Endothelial cell of umbilical vein (primary cell): ENCODE measurements around the gene PPP1R1C. TPM values are rescaled to one million over a fixed set of nuclear protein-coding genes. Genes with fewer than 3 reads are reported as not detected.

Experiments
- BruUV-seq: library from RNA; stranded (reverse); fragments of 400-500 nt; replicated peaks from 2 replicates; lab custom pipeline; 2021; lab: Mats Ljungman, UMichigan
- CTCF ChIA-PET: fragments of 300-600, 350-600 bp; sonication (Branson Sonifier 250); formaldehyde crosslinking; loops from one replicate; lab custom pipeline; 2021; ENCODE audit warnings: antibody characterized with exemption, inconsistent platforms; lab: Charles Lee
- POLR2A ChIA-PET: fragments of 300-600, 350-600 bp; sonication (Branson Sonifier 250); formaldehyde crosslinking; loops from one replicate; lab custom pipeline; 2021; ENCODE audit warnings: antibody characterized with exemption, inconsistent platforms; lab: Charles Lee
- DNase-seq: peaks from one replicate; pipeline ENCODE4 v3.0.0-alpha.2; 2011; ENCODE audit warnings: low read depth, low spot score
- FAIRE-seq: peaks from 2 replicates; lab custom pipeline; 2011; peaks lifted over from hg19 to GRCh38; lab: Jason Lieb, UNC
- H2AFZ ChIP-seq: 2 replicates; pipeline ENCODE4 v1.6.0; 2012; ENCODE audit warnings: low read depth, low read length, control low read depth, inconsistent platforms
- H3K27ac ChIP-seq: 2 replicates; pipeline ENCODE4 v1.5.1; 2011; ENCODE audit warnings: low read depth, mild to moderate bottlenecking, control low read depth, low read length, moderate library complexity; ENCODE audit not compliant: insufficient read depth
- H3K27me3 ChIP-seq, 2 experiments: 2 replicates each; pipeline versions ENCODE4 v1.6.0 to v1.6.1; 2011; ENCODE audit warnings: low read length in 2 of 2, mixed read lengths in 1 of 2; ENCODE audit not compliant: control insufficient read depth in 2 of 2, insufficient read depth in 2 of 2
- H3K36me3 ChIP-seq, 2 experiments: 2 replicates in 1 of 2; 3 replicates in 1 of 2; pipeline ENCODE4 v1.5.1; 2011; ENCODE audit warnings: low read length in 2 of 2, mild to moderate bottlenecking in 1 of 2, moderate library complexity in 1 of 2; ENCODE audit not compliant: control insufficient read depth in 2 of 2, insufficient read depth in 2 of 2; ENCODE audit errors: extremely low read depth in 1 of 2
- H3K4me1 ChIP-seq: 3 replicates; pipeline ENCODE4 v1.5.1; 2011; ENCODE audit warnings: mild to moderate bottlenecking, low read length; ENCODE audit not compliant: control insufficient read depth, insufficient read depth; ENCODE audit errors: extremely low read depth
- H3K4me2 ChIP-seq: 2 replicates; pipeline ENCODE4 v1.6.1; 2011; ENCODE audit warnings: low read length, control low read depth, mixed read lengths; ENCODE audit not compliant: insufficient read depth
- H3K4me3 ChIP-seq, 3 experiments: fragments of 200-600 bp in 1 of 3; sonication (generic), shearing (Covaris generic) in 1 of 3; replicated peaks in 1 of 3; 2 replicates each; pipeline ENCODE4 v1.5.1; 2011 to 2016; ENCODE audit warnings: control low read depth in 3 of 3, low read length in 3 of 3, mild to moderate bottlenecking in 2 of 3, inconsistent platforms in 1 of 3, low read depth in 1 of 3, moderate library complexity in 1 of 3; ENCODE audit not compliant: insufficient read depth in 1 of 3
- H3K79me2 ChIP-seq: 2 replicates; pipeline ENCODE4 v1.6.0; 2012; ENCODE audit warnings: low read length, inconsistent platforms; ENCODE audit not compliant: control insufficient read depth, insufficient read depth
- H3K9ac ChIP-seq: replicated peaks from 2 replicates; pipeline ENCODE3; 2011; ENCODE audit warnings: low read length, control low read depth; ENCODE audit not compliant: insufficient read depth; ENCODE audit errors: extremely low read depth
- H3K9me1 ChIP-seq: replicated peaks from 3 replicates; pipeline ENCODE4 v1.6.0; 2011; ENCODE audit warnings: mild to moderate bottlenecking, low read length; ENCODE audit not compliant: control insufficient read depth, insufficient read depth; ENCODE audit errors: extremely low read depth
- H3K9me3 ChIP-seq: replicated peaks from 2 replicates; pipeline ENCODE4 v1.5.1; 2012; ENCODE audit warnings: low read length, inconsistent platforms; ENCODE audit not compliant: control insufficient read depth, insufficient read depth
- H4K20me1 ChIP-seq: replicated peaks from 2 replicates; pipeline ENCODE3; 2011; ENCODE audit warnings: mild to moderate bottlenecking, low read length; ENCODE audit not compliant: control insufficient read depth, insufficient read depth; ENCODE audit errors: extremely low read depth
- EZH2 ChIP-seq: IDR thresholded peaks from 2 replicates; pipeline ENCODE4 v1.6.1; 2012; ENCODE audit warnings: borderline replicate concordance, low read depth, mild to moderate bottlenecking, moderate library complexity, low read length, inconsistent platforms; ENCODE audit not compliant: severe bottlenecking
- FOS ChIP-seq: IDR thresholded peaks from 2 replicates; pipeline ENCODE4 v1.6.1; 2011; ENCODE audit warnings: mild to moderate bottlenecking, low read length, moderate library complexity, borderline replicate concordance; ENCODE audit not compliant: insufficient read depth
- GATA2 ChIP-seq: IDR thresholded peaks from 2 replicates; pipeline ENCODE4 v1.7.0; 2011; ENCODE audit warnings: low read depth, mild to moderate bottlenecking, moderate library complexity, mixed read lengths, low read length; ENCODE audit not compliant: insufficient read length, insufficient read depth
- JUN ChIP-seq: IDR thresholded peaks from 2 replicates; pipeline ENCODE4 v1.6.1; 2011; ENCODE audit warnings: borderline replicate concordance, low read depth; ENCODE audit not compliant: insufficient read length, insufficient read depth
- MYC ChIP-seq: IDR thresholded peaks from one replicate; pipeline ENCODE4 v1.6.1; 2011; ENCODE audit warnings: mild to moderate bottlenecking, low read depth, low read length
- POLR2A ChIP-seq: IDR thresholded peaks from 2 replicates; pipeline ENCODE4 v1.6.1; 2012; ENCODE audit warnings: low read depth, mild to moderate bottlenecking, control low read depth, low read length
- POLR2AphosphoS5 ChIP-seq: IDR thresholded peaks from 2 replicates; pipeline ENCODE4 v1.6.1; 2012; ENCODE audit warnings: low read depth, mild to moderate bottlenecking, control low read depth, low read length, moderate library complexity; ENCODE audit not compliant: insufficient read depth
- dilution Hi-C: fragments of 300-500 bp; cut with MboI; formaldehyde crosslinking; loops from one replicate; pipeline ENCODE4 v1.15.0; 2019; ENCODE audit warnings: low sequenced_read_pairs; ENCODE audit not compliant: extremely low pct_ligation_motif_present
- intact Hi-C: fragments of 100-400 bp; cut with micrococcal nuclease; formaldehyde crosslinking; loops from one replicate; pipeline ENCODE4 v1.10.0; 2022
- polyA plus RNA-seq, 4 experiments: library from polyadenylated mRNA; depleted of rRNA in 3 of 4; stranded (reverse) in 3 of 4; unstranded in 1 of 4; fragments of >200 nt; gene quantifications; 2 replicates each; pipeline versions ENCODE4 v1.2.1 to v1.2.3, GENCODE V29; 2011 to 2012; ENCODE audit warnings: missing spikeins in 1 of 4
- total RNA-seq: library from RNA; stranded (reverse); gene quantifications from 2 replicates; pipeline ENCODE4 v1.2.3, GENCODE V29; 2021
- TF ChIP-seq, protein P1 (sequence below), 2 donors: IDR thresholded peaks; 1 replicate in 1 of 2; 2 replicates in 1 of 2; pipeline ENCODE4 v1.5.1; 2011; ENCODE audit warnings: low read length in 2 of 2, mild to moderate bottlenecking in 2 of 2, moderate library complexity in 2 of 2, control low read depth in 1 of 2, inconsistent platforms in 1 of 2, low read depth in 1 of 2; ENCODE audit not compliant: insufficient read depth in 1 of 2; ENCODE audit errors: extremely low read depth in 1 of 2
- TF ChIP-seq, protein P2 (sequence below): IDR thresholded peaks from 2 replicates; pipeline ENCODE4 v1.6.1; 2011; ENCODE audit not compliant: insufficient read depth, insufficient read length

The PPP1R1C gene
- total and polyA plus RNA-seq, 2 donors (not counting 3 experiments of a cell fraction or from before 2014, with no cell fraction given) = 0.26 TPM; not detected in 1

DNA sequence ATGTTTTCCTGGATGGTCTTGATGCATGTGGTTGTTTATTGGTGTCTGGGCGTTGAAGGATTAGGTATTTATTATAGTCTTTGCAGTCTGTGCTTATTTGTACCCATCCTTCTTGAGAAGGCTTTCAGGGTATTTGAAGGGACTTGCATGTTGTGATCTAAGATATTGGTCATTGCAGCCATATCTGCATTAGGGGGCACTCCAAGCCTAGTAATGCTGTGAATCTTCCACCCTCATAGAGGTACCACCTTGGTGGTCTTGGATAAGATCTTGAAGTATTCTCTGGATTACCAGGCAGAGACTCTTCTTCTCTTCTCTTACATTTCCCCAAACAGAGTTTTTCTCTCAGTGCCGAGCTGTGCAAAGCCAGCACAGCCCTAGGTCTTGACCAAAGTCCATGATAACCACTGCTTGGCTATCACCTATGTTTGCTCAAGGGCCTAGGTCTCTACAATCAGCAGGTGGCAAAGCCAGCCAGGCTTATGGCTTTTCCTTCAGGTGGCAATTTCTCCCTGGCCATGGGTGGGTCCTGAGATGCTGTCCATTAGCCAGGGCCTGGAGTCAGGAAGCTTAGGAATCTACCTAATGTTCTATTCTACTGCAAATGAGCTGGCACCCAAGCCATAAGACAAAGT, 15.4 kb upstream of the PPP1R1C start:
- H4K20me1 ChIP-seq = no peaks in the 10 kb centered on the region
- DNase-seq (no peak), FAIRE-seq (no peak)
- no peaks in the 10 kb centered on the region for H3K4me1 ChIP-seq
- no peaks in the 10 kb centered on the region for H3K79me2 ChIP-seq
- ChIA-PET POLR2A (no interaction called here), CTCF (no interaction called here)
- dilution Hi-C loops = no loop called here
- no peak overlapping the region for H3K9ac ChIP-seq
- no peak for TF ChIP-seq JUN
- TF ChIP-seq, protein P1, sequence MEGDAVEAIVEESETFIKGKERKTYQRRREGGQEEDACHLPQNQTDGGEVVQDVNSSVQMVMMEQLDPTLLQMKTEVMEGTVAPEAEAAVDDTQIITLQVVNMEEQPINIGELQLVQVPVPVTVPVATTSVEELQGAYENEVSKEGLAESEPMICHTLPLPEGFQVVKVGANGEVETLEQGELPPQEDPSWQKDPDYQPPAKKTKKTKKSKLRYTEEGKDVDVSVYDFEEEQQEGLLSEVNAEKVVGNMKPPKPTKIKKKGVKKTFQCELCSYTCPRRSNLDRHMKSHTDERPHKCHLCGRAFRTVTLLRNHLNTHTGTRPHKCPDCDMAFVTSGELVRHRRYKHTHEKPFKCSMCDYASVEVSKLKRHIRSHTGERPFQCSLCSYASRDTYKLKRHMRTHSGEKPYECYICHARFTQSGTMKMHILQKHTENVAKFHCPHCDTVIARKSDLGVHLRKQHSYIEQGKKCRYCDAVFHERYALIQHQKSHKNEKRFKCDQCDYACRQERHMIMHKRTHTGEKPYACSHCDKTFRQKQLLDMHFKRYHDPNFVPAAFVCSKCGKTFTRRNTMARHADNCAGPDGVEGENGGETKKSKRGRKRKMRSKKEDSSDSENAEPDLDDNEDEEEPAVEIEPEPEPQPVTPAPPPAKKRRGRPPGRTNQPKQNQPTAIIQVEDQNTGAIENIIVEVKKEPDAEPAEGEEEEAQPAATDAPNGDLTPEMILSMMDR (IDR thresholded peaks at IDR 0.05; ENCODE audit: extremely low read depth in 1 of 2, insufficient read depth in 1 of 2, low read depth in 1 of 2, low read length in 2 of 2) = no peak
- intact Hi-C loops = loop anchor here (5.0 kb wide), 1 partner anchor 107 kb away; no protein-coding TSS in a partner anchor
- no TSS peak for BruUV-seq
- no peaks in the 10 kb centered on the region for H3K9me3 ChIP-seq
- no peak overlapping the region for H2AFZ ChIP-seq
- H3K4me3 ChIP-seq = no peak overlapping the region
- H3K4me2 ChIP-seq = no peak overlapping the region
- no peaks in the 10 kb centered on the region for H3K27me3 ChIP-seq
- H3K27ac ChIP-seq = no peak overlapping the region
- H3K9me1 ChIP-seq = no peaks in the 10 kb centered on the region
- H3K36me3 ChIP-seq = no peaks in the 10 kb centered on the region

DNA sequence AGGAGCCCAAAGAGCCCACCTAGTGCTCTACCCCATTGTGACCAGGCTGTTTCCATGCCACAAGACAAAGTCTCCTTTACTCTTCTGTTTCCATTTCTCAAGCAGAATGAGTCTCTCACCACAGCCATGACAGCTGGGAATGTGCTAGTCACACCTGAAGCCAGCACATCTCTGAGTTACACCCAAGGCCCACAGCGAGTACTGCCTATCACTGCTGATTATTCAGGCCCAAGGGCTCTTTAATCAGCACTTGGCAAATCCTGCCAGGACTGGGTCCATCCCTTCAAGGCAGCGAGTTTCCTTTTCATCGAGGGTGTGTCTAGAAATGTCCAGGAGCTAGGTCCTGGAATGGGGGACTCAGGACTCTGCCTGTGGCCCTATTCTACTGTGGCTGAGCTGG, 14.6 kb upstream of the PPP1R1C start:
- Histone ChIP-seq H3K36me3 (no peaks in the 10 kb centered on the region), H4K20me1 (no peaks in the 10 kb centered on the region), H3K27me3 (no peaks in the 10 kb centered on the region), H3K4me2 (no peak overlapping the region), H2AFZ (no peak overlapping the region), H3K9me3 (no peaks in the 10 kb centered on the region), H3K9ac (no peak overlapping the region), H3K79me2 (no peaks in the 10 kb centered on the region), H3K4me1 (no peaks in the 10 kb centered on the region), H3K9me1 (no peaks in the 10 kb centered on the region), H3K27ac (no peak overlapping the region), H3K4me3 (no peak overlapping the region)
- ChIA-PET CTCF (no interaction called here), POLR2A (no interaction called here)
- dilution Hi-C loops = no loop called here
- no peak for FAIRE-seq
- TF ChIP-seq POLR2AphosphoS5 (no peak), EZH2 (no peak), JUN (no peak), MYC (no peak), GATA2 (no peak), POLR2A (no peak), FOS (no peak)
- TF ChIP-seq, protein P2, sequence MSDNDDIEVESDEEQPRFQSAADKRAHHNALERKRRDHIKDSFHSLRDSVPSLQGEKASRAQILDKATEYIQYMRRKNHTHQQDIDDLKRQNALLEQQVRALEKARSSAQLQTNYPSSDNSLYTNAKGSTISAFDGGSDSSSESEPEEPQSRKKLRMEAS = no peak
- TF ChIP-seq, protein P1 (IDR thresholded peaks at IDR 0.05; ENCODE audit: extremely low read depth in 1 of 2, insufficient read depth in 1 of 2, low read depth in 1 of 2, low read length in 2 of 2) = no peak
- no TSS peak for BruUV-seq
- DNase-seq = no peak
- intact Hi-C loops = loop anchor here (5.0 kb wide), 1 partner anchor 106 kb away; no protein-coding TSS in a partner anchor
